Measurements from ENCODE around the gene LDLRAD3.
"Not testable (repeated sequence)": the region's sequence is repeated elsewhere in the genome, so short reads cannot be mapped to it uniquely, and the experiment has no call there.

Gene LDLRAD3

DNA sequence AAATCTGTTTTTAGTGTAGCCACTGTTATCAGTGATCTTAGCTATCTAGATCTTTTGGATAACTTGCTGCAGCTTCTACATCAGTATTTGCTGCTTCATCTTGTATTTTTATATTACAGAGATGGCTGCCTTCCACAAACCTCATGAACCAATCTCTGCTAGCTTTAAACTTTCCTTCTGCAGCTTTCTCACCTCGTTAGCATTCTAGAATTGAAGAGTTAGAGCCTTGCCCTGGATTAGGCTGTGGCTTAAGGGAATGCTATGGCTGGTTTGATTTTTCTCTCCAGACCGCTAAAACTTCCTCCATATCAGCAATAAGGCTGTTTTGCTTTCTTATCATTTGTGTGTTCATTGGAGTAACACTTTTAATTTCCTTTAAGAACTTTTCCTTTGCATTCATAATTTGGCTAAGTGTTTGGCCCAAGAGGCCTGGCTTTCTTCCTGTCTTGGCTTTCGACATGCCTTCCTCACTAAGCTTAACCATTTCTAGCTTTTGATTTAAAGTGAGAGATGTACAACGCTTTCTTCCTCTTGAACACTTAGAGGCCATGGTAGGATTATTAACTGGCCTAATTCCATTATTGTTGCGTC is 51.9 kb downstream of the LDLRAD3 start:
- DNase-seq, result no peak

DNA sequence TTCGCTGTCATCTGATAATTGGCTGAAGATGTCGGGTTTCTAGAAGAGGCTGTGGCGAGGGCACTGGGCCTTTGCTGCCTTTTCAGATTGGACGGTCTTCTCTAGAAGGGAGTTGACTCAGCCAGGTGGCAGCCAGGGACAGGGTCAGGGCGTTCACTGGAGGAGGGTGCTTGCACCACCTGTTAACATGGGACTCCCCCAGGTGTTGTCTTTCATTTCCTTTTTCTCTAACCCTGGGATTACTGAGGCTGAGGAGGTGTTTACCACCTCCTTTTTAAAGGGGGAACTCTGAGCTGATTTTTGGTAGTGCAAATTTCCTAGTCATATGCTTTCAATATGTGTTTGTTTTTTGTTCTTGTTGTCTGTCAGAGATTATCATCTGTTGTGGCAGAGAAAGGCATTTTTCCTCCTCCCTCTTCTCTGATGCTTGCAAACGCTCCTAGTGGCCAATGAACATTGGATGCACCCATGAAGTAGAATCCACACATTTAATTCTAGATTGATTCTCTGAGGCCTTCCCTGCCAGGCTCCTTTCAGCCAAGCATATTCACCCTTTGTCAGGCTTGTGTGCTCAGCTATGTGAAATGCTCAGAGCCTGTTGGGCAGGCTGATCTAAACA is 54.1 kb downstream of the LDLRAD3 start:
- DNase-seq, result no peak

- no peak for DNase-seq
Measured at GRCh38 chr11:35998634-35999033, 54.8 kb downstream of the LDLRAD3 start.

DNA sequence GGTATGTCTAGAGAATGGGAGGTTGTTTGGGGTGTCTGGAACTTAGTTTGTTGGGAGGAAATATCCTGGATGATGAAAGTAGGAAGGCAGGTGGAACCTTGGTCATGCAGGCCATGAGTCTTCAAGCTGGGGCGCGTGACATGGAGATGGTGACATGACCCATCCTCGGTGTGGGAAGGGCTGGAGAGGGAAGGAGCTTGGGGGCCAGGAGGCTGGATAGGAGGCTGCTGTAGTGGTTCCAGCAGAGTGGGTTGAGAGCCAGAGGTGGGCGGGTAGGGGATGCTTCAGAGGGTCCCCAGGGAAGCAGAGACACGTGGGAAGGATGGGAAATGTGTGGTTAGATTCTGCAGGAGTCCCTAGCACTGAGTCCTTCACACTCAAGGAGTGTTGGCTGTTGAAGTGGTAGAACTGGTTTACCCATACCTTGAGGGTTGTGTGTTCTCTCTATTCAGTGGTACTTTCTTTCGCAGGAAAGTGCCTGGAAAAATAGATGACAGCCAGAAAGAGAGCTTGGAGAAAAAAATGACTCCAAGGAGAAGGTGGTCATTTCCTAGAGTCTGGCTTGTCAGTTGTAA is 56.8 kb downstream of the LDLRAD3 start:
- DNase-seq, result no peak

- DNase-seq, result no peak
Measured at GRCh38 chr11:36002196-36002595, 58.3 kb downstream of the LDLRAD3 start.

- DNase-seq, result no peak
Measured at GRCh38 chr11:36002796-36003195, 58.9 kb downstream of the LDLRAD3 start.

GRCh38 chr11:36006556-36006955 is 62.7 kb downstream of the LDLRAD3 start:
- no peak for DNase-seq

DNA sequence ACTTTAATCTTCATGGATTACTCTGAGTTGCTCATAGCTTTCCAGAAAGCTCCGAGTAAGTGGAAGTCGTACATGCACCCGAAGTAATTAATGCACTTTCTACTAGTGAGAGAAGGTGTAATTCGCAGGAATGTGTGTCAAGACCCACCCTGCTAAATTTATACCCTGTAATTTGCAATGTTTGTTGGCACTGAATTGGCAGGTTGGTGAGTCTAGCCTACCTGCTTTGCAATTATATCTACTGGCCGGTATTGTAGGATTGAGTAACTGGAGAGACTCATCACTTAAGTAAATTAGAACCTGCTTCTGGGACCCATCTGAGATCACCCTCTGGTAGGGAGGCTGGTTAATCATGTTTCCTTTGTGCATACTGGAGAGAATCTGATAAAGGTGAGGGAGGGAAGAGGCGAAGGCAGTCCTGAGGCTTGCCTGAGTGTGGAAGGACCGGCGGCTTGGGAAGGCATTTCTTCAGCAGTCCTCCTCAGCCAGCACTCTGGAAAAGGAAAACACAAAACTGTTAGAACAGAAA is 63.3 kb downstream of the LDLRAD3 start:
- DNase-seq, result no peak

DNA sequence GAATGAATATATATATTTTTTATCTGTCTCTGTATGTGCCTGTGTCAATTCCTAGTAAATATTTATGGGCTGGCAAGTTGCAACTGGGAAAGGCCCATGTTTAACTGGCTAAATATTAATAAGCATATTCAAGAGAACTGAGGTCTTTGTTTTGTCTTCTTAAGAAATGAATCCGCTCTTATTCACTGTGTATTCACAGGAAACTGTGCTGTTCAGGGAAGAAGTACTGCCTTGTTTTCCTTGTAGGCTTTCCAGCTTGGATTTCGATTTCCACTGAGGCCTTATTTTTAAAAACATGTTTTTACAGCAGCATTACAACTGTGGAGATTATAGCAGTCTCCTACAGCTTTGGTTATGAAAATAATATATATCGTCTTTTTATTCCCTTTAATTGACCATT is 64.7 kb downstream of the LDLRAD3 start:
- DNase-seq, result no peak

DNA sequence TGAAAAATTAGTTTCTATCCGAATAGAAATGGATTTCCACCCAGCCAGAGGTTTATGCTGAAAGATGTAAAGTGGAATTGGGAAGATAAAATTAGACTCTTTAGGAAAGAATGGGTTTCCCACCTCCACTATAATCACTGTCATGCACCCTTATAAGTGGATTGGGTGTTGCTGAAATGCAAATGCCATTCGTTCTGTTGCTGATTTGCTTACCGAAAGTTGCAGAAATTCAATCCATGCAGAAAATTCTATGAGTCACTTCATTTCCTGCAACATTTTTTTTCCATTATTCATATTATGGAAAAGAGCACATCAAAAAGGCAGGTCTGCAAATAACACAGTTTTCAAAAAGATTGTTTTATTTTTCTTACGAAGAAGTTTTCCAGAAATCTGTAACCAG is 65.6 kb downstream of the LDLRAD3 start:
- DNase-seq, result no peak

DNA sequence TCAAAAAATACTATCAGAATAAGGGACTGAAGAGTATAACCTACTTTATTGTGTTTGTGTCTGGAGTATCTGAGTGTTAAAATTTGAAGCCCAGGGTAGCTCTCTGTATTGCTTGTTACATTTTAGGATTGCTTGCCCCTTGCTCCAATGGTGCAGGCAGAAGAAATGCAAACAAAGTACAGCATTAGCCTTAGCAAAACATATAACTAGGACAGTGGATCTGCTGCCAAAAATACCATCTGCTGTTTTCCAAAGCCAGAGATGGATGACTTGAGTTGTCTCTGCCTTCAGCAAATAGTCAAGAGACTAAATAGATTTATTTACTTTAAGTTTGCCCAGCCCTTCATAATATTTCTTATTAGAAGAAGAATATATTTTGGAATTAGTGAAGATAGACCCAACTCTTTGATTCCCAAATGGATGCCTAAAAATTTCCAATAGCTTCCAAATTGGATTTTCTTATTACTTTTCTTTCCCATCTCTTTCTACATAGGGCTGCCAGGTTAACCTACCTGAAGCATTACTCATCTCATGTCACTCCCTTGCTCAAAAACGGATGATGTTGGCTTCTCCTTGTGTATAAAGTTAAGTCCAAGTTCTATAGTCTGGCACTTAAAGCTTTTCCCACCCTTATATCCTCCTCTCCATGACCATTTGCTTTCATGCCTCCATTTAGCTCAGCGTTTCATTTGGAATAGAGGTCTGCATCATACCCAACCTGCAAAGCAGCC is 66.3 kb downstream of the LDLRAD3 start:
- DNase-seq, result no peak

DNA sequence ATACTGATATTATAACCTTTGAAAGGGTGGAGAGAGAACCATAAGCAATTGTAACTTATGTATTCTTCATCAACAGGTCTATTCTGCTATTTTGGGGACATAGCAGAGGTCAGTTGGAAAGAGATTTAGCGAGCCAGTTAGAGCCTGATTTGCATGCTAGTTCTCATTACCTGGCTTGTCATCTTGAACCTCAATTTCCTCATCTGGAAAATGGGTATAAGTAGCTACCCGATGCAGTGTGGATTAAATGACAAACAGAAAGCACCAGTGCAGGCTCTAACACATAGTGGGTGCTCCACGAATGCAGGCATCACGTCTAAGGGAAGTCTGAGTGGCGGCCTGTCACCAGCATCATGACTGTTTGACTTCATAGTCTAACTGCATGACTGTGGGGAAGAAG is 67.7 kb downstream of the LDLRAD3 start:
- no peak for DNase-seq

DNA sequence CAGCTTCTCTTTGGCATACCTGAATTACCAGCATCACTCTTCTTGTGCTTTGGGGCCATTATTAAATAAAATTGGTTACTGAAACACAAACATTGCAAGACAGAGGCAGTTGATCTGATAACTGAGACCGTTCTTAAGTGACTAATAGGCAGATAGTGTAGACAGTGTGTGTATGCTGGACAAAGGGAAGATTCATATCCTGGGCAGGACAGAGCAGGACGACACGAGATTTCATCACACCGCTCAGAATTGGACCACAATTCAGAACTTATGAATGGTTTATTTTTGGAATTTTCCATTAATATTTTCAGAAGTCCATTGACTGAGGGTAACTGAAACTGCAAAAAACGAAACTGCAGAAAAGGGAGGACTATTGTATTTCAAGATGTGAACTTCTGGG is 68.6 kb downstream of the LDLRAD3 start:
- DNase-seq, result no peak

GRCh38 chr11:36012979-36013378 is 69.1 kb downstream of the LDLRAD3 start:
- DNase-seq, result no peak

- not testable (repeated sequence) for DNase-seq
Measured at GRCh38 chr11:36013446-36013845, 69.6 kb downstream of the LDLRAD3 start.

- no peak for DNase-seq
Measured at GRCh38 chr11:36013950-36014897, 70.4 kb downstream of the LDLRAD3 start.

DNA sequence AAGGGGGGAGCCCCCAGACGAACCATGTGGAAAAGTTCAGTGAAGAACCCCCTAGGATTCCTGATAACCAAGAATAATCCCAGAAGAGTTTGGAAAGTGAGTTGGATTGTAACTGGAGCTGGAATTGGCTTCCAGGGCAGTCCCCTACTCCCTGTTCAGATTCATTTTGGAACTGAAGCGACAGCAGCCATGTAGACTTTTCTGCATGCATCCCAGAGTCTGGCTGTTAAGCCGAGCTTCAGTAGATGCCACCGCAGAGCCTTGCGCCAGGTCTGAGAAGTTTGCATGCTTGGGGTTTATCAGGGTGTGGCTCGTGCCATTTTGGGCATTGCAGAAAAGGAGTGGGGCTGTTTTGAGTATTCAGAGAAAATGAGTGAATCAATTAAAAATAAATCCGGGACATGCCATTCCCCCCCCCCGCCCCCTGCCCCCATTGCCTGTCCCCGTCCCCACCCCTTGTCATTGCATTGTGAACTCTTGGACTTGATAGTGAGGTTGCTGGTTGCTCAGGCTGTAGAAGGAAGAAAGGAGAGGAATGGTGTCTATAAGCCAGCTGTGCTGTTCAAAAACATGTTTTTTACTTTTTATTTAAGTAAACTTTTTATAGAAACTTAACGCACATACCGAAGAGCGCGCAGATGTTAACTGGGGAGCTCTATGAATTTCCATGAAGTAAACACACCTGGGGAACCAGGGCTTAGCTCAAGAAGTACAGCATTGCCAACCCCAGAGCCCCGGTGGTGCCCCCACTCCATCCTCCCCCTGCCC is 71.2 kb downstream of the LDLRAD3 start:
- DNase-seq, result no peak

- DNase-seq, result no peak
Measured at GRCh38 chr11:36015799-36016198, 71.9 kb downstream of the LDLRAD3 start.

GRCh38 chr11:36016263-36016662 is 72.4 kb downstream of the LDLRAD3 start:
- DNase-seq, result no peak

GRCh38 chr11:36016709-36017108 is 72.8 kb downstream of the LDLRAD3 start:
- no peak for DNase-seq

DNA sequence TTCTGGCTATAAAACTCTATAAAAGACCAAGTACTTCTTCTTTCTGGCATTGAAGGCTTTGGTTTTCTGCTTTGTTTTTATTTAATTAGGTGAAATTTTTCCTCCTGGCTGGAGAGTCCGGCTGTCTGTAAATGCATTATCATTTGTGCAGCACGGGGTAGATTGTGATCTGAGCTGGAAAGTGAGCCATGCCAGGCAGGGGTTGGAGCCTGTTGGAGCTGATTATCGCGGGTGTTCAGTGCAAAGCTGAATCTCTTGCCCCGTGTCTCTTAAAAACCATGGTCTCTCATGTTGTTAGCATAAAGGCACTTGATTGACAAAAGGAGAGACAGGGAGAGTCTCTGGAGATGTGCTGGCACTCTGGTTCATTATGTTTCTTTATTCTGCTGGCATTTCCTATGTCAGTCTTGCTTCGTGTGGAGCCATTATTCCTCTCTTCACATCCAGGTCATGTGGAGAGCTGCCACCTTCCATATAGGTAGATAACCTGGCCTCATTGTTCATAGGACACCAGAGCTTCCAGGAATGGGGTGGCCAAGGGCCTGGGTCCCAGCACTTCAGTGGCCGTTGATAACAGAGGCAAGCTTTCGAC is 75.2 kb downstream of the LDLRAD3 start:
- peak; percentile 61 for DNase-seq

Measured in hematopoietic multipotent progenitor cell treated with erythropoietin and hydrocortisone succinate and interleukin-3 and kit ligand, for 8 days (in vitro differentiated cells).